ENCODE measurements around the gene GPX5.

The GPX5 gene

GRCh38 chr6:28517964-28518363, 7.7 kb upstream of the GPX5 start:
- TF ChIP-seq TAF1 (IDR thresholded peaks at IDR 0.05; ENCODE audit: borderline replicate concordance, insufficient read depth, low read length) (no peak), POLR2AphosphoS5 (IDR thresholded peaks at IDR 0.05; ENCODE audit: low read depth, low read length) (no peak), FOXP2 (optimal IDR thresholded peaks at IDR 0.05; ENCODE audit: borderline replicate concordance, extremely low read depth, extremely low read length, insufficient read depth) (no peak), SIN3A (IDR thresholded peaks at IDR 0.05; ENCODE audit: borderline replicate concordance, insufficient read depth, low read length) (no peak), REST (IDR thresholded peaks at IDR 0.05; ENCODE audit: insufficient read depth in 1 of 2, low read depth in 2 of 2, low read length in 2 of 2) (no peak)

- TF ChIP-seq REST (IDR thresholded peaks at IDR 0.05; ENCODE audit: insufficient read depth in 1 of 2, low read depth in 2 of 2, low read length in 2 of 2) = no peak
- TF ChIP-seq TAF1 (IDR thresholded peaks at IDR 0.05; ENCODE audit: borderline replicate concordance, insufficient read depth, low read length) = no peak
- no peak for TF ChIP-seq SIN3A (IDR thresholded peaks at IDR 0.05; ENCODE audit: borderline replicate concordance, insufficient read depth, low read length)
- TF ChIP-seq FOXP2 (optimal IDR thresholded peaks at IDR 0.05; ENCODE audit: borderline replicate concordance, extremely low read depth, extremely low read length, insufficient read depth) = no peak
- no peak for TF ChIP-seq POLR2AphosphoS5 (IDR thresholded peaks at IDR 0.05; ENCODE audit: low read depth, low read length)
Measured at GRCh38 chr6:28522594-28523240, 3.0 kb upstream of the GPX5 start.

- TF ChIP-seq SIN3A (IDR thresholded peaks at IDR 0.05; ENCODE audit: borderline replicate concordance, insufficient read depth, low read length) (no peak), TAF1 (IDR thresholded peaks at IDR 0.05; ENCODE audit: borderline replicate concordance, insufficient read depth, low read length) (no peak), FOXP2 (optimal IDR thresholded peaks at IDR 0.05; ENCODE audit: borderline replicate concordance, extremely low read depth, extremely low read length, insufficient read depth) (no peak), REST (IDR thresholded peaks at IDR 0.05; ENCODE audit: insufficient read depth in 1 of 2, low read depth in 2 of 2, low read length in 2 of 2) (no peak), POLR2AphosphoS5 (IDR thresholded peaks at IDR 0.05; ENCODE audit: low read depth, low read length) (no peak)
Measured at GRCh38 chr6:28523241-28523622, 2.4 kb upstream of the GPX5 start.

- TF ChIP-seq POLR2AphosphoS5 (IDR thresholded peaks at IDR 0.05; ENCODE audit: low read depth, low read length) (no peak), REST (IDR thresholded peaks at IDR 0.05; ENCODE audit: insufficient read depth in 1 of 2, low read depth in 2 of 2, low read length in 2 of 2) (no peak), SIN3A (IDR thresholded peaks at IDR 0.05; ENCODE audit: borderline replicate concordance, insufficient read depth, low read length) (no peak)
Measured at GRCh38 chr6:28530777-28531176, 5.1 kb downstream of the GPX5 start.

All from PFSK-1 (cell line).